Central memory CD4-positive, alpha-beta T cell (primary cell): ENCODE measurements around the gene CTNND2.
"Not testable (repeated sequence)": the region's sequence is repeated elsewhere in the genome, so short reads cannot be mapped to it uniquely, and the experiment has no call there.

Experiments
- DNase-seq: peaks from one replicate; pipeline ENCODE4 v3.0.0; 2022

Gene CTNND2

GRCh38 chr5:11371021-11371420 lies 533.2 kb downstream of the CTNND2 start:
- DNase-seq: no peak

DNA sequence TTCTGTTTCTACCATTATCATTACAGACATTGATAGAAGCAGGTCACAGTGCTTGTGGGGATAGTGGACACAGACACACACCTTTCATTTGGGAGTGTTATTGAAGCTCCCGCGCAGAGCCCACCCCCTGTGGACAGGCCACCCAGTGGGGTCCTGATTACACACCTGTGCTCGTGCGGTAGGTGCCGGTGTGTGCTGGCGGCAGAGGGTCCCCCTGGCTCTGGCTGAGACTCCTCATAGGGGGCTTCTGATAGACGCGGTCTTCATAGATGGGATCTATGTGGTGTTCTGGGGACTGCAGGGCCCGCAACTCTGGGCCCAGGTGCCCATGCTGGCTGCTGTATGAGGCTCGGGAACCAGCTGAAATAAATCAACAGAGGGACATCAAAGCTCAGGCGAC lies 539.7 kb downstream of the CTNND2 start:
- DNase-seq: no peak

- no peak for DNase-seq
These were observed 540.5 kb downstream of the CTNND2 start for GRCh38 chr5:11363631-11364178.

DNA sequence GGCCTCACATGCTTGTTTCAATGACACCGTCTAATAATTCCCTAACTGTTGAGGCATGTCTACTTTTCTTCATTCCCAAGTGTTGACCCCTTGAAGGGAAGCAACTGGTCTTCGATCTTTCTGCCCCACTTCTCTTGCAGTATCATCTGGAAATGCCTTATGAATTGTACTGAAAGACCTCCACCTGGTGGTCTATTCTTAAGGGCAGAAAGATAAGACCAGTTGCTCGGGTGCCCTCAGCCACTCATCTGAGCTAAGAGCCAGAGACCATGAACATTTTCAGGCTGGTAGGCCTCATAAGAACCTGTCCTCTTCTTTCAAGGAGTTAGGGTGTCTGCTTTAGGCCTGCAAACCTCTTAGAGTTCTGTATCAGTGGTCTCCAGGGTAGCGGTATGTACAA lies 542.5 kb downstream of the CTNND2 start:
- DNase-seq: no peak

- DNase-seq: no peak
These were observed 546.3 kb downstream of the CTNND2 start for GRCh38 chr5:11357928-11358327.

- DNase-seq: no peak
These were observed 548.8 kb downstream of the CTNND2 start for GRCh38 chr5:11355491-11355890.

DNA sequence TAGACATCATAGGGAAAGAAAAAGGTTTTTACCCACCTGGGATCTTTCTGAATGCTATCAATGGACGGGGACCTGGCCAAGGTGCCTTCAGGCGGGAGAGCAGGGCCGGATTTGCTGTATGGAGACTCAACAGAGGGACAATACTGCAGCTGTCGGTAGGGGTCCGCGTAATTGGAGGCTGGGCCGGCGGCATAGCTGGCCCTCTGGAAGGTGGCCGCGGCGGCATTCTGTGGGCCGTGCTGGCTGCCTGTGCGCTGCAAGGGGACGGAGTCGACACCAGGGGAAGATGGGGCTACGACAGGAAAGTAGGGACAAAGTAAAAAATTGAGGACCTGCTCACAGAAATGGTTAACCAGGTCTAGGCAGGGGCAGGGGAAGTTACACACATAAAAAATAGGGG lies 557.9 kb downstream of the CTNND2 start:
- DNase-seq: no peak

DNA sequence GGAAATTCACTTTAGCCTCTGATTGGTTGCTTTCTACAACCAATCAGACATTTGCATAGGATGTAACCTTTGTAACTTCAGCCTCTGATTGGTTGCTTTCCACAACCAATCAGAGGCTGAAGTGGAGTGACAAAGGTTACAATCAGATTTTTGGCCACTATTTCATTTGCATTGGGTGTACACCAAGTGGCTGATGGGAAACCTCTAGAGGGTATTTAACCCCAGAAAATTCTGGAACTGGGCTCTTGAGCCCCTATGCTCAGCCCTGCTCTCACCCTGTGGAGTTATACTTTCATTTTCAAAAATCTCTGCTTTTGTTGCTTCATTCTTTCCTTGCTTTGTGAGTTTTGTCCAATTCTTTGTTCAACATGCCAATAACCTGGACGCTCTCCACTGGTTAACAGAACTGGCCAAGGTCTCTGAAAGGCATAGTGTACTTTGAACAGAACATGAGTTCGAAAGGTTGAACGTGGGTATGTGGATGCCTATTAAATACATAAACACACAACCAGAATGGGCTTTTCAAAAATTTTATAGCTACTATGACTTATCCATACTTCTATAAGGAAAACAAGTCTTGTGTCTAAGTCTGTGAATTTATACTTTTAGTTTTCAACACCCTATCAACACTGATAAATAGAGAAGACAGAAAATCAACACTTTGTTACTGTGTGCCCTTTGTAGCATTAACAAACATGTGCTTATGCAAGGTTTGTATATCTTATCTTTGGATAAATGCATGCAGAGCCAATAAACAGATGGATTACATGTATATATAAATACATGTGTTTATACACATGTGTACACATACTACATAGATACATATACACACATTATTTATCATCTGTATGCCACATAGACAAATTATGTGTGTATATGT lies 568.1 kb downstream of the CTNND2 start:
- DNase-seq: no peak

- DNase-seq: no peak
These were observed 569.8 kb downstream of the CTNND2 start for GRCh38 chr5:11334404-11334803.

DNA sequence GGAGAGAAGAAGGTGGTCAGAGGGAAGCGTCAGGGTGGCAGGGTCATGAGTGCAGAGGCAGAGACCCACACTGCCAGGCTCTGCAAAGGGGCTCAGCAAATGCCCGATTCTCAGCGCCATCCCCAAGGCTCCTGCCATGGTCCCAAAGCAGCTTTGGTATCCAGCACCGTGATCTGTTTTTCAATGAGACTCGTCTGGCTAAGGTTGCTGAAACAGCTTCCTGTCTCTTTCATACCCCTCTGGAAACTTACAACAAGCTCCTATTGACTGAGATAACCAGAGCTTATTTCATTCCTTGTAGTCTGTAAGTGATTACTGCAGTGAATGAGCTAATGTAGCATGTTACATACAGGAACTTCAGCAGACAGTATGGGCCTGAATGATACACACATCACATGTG lies 574.6 kb downstream of the CTNND2 start:
- no peak for DNase-seq

DNA sequence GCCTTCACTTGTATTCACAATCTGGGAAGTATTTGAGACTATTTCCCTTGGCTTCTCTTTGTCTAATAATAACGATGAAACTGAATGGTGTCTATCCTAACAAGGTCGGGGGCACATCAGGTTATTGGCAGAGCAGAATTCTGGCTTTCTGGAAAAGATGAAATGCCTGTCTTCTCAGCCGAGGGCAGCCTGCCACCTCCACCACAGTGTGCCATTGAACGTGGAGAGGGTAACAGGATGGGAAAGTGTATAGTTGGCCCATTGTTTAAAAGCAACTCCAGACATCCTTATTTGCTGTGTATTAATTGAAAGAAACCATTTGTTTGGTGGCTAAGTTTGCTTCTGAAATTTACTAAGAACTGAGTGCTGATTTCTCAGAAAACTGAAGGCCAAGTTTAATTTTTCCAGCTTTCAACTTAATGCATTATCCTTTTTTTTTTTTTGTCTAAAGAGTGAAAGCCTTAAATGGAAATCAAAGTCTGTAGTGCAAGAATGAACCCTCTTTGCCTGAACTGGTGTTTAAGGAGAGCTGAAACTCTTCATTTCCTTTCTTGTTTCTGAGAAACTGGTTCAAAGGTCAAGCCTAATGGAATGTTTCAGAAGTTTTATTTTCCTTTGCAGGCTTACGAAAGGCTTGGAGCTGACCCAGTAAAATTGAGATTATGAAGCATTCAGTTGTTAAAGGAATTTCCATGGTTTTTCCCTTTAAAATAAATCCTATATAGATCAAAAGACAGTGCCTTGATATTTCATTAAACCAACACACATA lies 579.5 kb downstream of the CTNND2 start:
- no peak for DNase-seq

DNA sequence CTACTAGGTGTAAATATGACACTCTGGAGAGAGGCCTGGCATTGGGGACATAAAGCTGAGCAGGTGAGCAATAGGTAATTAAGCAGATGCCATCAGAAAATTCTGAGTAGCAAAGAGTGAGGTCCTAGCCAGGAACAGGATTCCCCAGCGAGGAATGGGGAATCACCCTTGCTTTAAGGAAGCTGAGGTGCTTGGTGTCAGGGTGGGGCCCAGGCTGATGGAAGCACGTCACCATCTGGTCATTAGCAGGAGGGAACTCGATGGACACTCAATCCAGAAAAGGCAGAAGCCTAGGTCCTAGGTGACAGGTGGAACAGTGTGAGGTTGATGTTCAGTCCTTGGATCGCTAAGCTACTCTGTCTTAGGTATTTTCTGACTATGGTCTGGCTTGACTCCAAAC lies 580.5 kb downstream of the CTNND2 start:
- DNase-seq: no peak

GRCh38 chr5:11322133-11322532 lies 582.1 kb downstream of the CTNND2 start:
- no peak for DNase-seq

GRCh38 chr5:11319836-11320580 lies 584.2 kb downstream of the CTNND2 start:
- DNase-seq: no peak

- not testable (repeated sequence) for DNase-seq
These were observed 590.6 kb downstream of the CTNND2 start for GRCh38 chr5:11313694-11314093.

DNA sequence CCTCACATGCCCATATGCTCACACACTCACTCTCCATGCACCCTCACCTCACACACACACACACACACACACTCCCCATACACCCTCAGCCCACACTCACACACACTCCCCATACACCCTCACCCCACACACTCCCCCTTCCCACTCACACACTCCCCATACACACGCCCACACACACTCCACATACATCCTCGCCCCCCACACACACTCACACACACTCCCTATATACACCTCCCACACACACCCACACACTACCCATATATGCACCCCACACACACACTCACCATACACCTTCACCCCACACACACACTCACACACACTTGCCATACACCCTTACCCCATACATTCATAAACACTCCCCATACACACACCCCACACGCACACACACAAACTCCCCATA lies 592.5 kb downstream of the CTNND2 start:
- DNase-seq: no peak

DNA sequence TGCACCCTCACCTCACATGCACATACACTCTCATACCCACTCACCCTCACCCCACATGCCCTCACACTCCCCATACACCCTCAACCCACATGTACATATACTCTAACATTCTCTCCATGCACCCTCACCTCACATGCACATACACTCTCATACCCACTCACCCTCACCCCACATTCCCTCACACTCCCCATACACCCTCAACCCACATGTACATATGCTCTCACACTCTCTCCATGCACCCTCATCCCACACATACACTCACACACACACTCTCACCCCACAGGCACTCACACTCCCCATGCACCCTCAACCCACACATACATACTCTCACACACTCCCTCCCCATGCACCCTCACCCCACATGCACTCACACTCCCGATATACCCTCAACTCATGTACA lies 593.0 kb downstream of the CTNND2 start:
- DNase-seq: no peak

- DNase-seq: no peak
These were observed 594.1 kb downstream of the CTNND2 start for GRCh38 chr5:11310158-11310557.

DNA sequence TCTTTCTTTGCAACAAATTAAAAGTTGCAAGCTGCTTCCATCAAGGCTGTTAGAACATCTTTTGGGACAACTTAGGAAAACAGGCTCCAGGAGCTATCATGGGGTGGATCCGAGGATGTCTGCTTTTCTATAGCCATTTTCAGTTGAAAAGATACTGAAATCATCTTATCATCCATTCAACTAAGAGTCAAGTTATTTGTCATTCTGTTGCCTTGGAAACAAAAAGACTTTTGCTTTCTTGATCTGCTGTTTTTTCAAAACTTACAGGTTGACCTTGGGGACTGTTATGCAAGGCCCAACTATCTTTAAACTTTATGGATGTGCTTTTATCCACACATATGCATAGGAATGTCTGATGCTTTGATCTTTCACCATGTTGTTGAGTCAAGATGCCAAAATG lies 597.9 kb downstream of the CTNND2 start:
- DNase-seq: no peak

DNA sequence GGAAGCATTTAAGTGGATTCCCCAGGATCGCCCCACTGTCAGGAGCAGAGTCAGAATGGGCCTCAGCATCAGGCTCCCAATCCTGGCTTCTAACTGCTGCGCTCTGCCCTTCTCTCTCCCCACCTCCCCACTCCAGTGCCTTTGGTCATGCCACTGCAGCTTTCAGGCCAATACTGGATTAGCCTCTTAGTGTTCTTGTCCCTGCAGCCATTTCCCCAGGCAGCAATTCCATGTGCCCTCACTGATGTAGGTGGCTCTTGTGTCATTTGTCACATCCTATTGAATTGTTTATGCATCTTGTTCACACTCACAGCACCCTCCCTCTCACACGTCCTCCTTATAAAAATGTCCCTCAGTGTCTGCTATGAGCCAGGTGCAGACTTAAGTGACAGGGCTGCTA lies 599.0 kb downstream of the CTNND2 start:
- no peak for DNase-seq

DNA sequence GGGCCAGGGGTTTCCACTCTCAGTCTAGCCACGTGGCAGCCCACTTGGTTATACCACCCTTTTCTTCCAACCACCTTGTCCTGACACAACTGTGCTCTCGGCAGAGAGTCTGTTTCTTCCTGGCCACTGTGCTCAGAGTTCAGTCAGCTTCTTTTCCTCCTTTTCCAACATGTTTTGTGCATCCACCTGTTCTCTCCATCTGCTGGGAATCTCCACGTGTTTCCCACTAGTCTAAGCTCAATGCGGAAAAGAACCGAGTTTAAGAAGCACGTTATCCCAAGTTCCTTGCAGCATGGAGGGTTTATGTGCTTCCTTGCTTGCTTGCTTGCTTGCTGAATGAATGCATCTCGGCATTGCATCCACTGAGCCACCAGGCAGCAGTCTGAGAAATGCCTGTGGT lies 599.6 kb downstream of the CTNND2 start:
- DNase-seq: no peak

- no peak for DNase-seq
These were observed 601.6 kb downstream of the CTNND2 start for GRCh38 chr5:11302663-11303062.

DNA sequence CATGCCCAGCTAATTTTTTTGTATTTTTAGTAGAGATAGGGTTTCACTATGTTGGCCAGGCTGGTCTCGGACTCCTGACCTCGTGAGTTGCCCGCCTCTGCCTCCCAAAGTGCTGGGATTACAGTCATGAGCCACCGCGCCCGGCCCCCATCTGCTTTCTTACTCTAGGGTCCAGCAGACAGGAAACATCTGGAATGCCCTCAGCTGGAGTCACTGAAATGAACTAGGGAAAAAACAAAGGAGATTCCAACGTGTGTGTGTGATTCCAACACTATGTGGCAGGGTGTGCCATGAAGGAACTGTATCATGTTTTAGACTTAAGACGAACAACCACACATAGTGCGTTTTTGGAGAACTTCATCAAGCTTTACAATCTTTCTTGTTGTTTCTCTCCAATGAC lies 603.1 kb downstream of the CTNND2 start:
- DNase-seq: no peak
